H9 (cell line): ENCODE measurements around the gene TLL2. TPM values are rescaled to one million over a fixed set of nuclear protein-coding genes. Genes with fewer than 3 reads are reported as not detected.

Experiments
- DNase-seq: peaks from one replicate; pipeline ENCODE4 v3.0.0-alpha.2; 2017
- H2AFZ ChIP-seq: one replicate; pipeline ENCODE4 v1.6.1; 2013; ENCODE audit warnings: mild to moderate bottlenecking, low read length, control low read depth, moderate library complexity
- H2AK5ac ChIP-seq: 2 replicates; pipeline ENCODE4 v1.6.1; 2013; ENCODE audit warnings: low read length, control low read depth, mixed read lengths; ENCODE audit not compliant: insufficient read length
- H2BK120ac ChIP-seq: one replicate; pipeline ENCODE4 v1.6.1; 2013; ENCODE audit warnings: low read depth, mild to moderate bottlenecking, low read length, control low read depth, inconsistent platforms; ENCODE audit not compliant: poor library complexity, severe bottlenecking
- H2BK12ac ChIP-seq: 2 replicates; pipeline ENCODE4 v1.6.1; 2013; ENCODE audit warnings: low read length, control low read depth, mixed read lengths, low read depth; ENCODE audit not compliant: insufficient read length
- H2BK15ac ChIP-seq: 2 replicates; pipeline ENCODE4 v1.6.1; 2013; ENCODE audit warnings: low read depth, low read length, control low read depth
- H2BK20ac ChIP-seq: one replicate; pipeline ENCODE4 v1.6.1; 2013; ENCODE audit warnings: low read depth, mild to moderate bottlenecking, low read length, control low read depth, inconsistent platforms; ENCODE audit not compliant: poor library complexity, severe bottlenecking
- H2BK5ac ChIP-seq: 2 replicates; pipeline ENCODE4 v1.6.1; 2013; ENCODE audit warnings: low read length, control low read depth, mixed read lengths; ENCODE audit not compliant: insufficient read length
- H3K14ac ChIP-seq: 2 replicates; pipeline ENCODE4 v1.6.1; 2013; ENCODE audit warnings: low read length, control low read depth; ENCODE audit not compliant: insufficient read depth
- H3K18ac ChIP-seq: 2 replicates; pipeline ENCODE4 v1.6.1; 2013; ENCODE audit warnings: low read depth, mild to moderate bottlenecking, mixed read lengths, low read length, control low read depth; ENCODE audit not compliant: insufficient read length
- H3K23ac ChIP-seq: 2 replicates; pipeline ENCODE4 v1.6.1; 2013; ENCODE audit warnings: low read length, control low read depth, mixed read lengths, low read depth; ENCODE audit not compliant: insufficient read length
- H3K23me2 ChIP-seq: 2 replicates; pipeline ENCODE4 v1.6.1; 2013; ENCODE audit warnings: low read depth, mild to moderate bottlenecking, mixed read lengths, low read length, control low read depth; ENCODE audit not compliant: insufficient read length, poor library complexity, severe bottlenecking
- H3K27ac ChIP-seq: 2 replicates; pipeline ENCODE4 v1.5.1; 2013; ENCODE audit warnings: low read length, control low read depth, mixed read lengths, low read depth; ENCODE audit not compliant: insufficient read length
- H3K27me3 ChIP-seq: 2 replicates; pipeline ENCODE4 v1.6.1; 2013; ENCODE audit warnings: low read length, control low read depth, inconsistent platforms; ENCODE audit not compliant: insufficient read depth
- H3K4ac ChIP-seq: 2 replicates; pipeline ENCODE4 v1.6.1; 2013; ENCODE audit warnings: low read depth, mild to moderate bottlenecking, control low read depth, inconsistent platforms, low read length, moderate library complexity
- H3K4me1 ChIP-seq: 2 replicates; pipeline ENCODE4 v1.6.1; 2013; ENCODE audit warnings: low read length, control low read depth, inconsistent platforms; ENCODE audit not compliant: insufficient read depth
- H3K4me2 ChIP-seq: 2 replicates; pipeline ENCODE4 v1.6.1; 2013; ENCODE audit warnings: low read length, control low read depth, mixed read lengths; ENCODE audit not compliant: insufficient read length, insufficient read depth
- H3K56ac ChIP-seq: 2 replicates; pipeline ENCODE4 v1.6.1; 2013; ENCODE audit warnings: low read depth, mild to moderate bottlenecking, mixed read lengths, low read length, control low read depth; ENCODE audit not compliant: insufficient read length
- H3K79me1 ChIP-seq: 2 replicates; pipeline ENCODE4 v1.6.1; 2013; ENCODE audit warnings: low read depth, mild to moderate bottlenecking, moderate library complexity, low read length, control low read depth, inconsistent platforms; ENCODE audit not compliant: insufficient read depth, poor library complexity, severe bottlenecking
- H3K79me2 ChIP-seq: 2 replicates; pipeline ENCODE4 v1.6.1; 2013; ENCODE audit warnings: low read length, control low read depth, inconsistent platforms; ENCODE audit not compliant: insufficient read depth
- H3K9ac ChIP-seq: 2 replicates; pipeline ENCODE4 v1.6.1; 2013; ENCODE audit warnings: low read length, control low read depth, mixed read lengths; ENCODE audit not compliant: insufficient read length; ENCODE audit errors: extremely low read depth
- H3K9me3 ChIP-seq: one replicate; pipeline ENCODE4 v1.6.1; 2013; ENCODE audit warnings: low read depth, low read length, inconsistent platforms; ENCODE audit not compliant: control insufficient read depth
- H3T11ph ChIP-seq: one replicate; pipeline ENCODE4 v1.6.1; 2013; ENCODE audit warnings: mild to moderate bottlenecking, low read length, control low read depth, inconsistent platforms
- H4K20me1 ChIP-seq: one replicate; pipeline ENCODE4 v1.6.1; 2013; ENCODE audit not compliant: control insufficient read depth, insufficient read length, insufficient read depth
- H4K5ac ChIP-seq: 2 replicates; pipeline ENCODE4 v1.6.1; 2013; ENCODE audit warnings: low read depth, mild to moderate bottlenecking, mixed read lengths, low read length, control low read depth; ENCODE audit not compliant: insufficient read length
- H4K8ac ChIP-seq: replicated peaks from 2 replicates; pipeline ENCODE4 v1.6.1; 2013; ENCODE audit warnings: low read length, control low read depth, mixed read lengths, low read depth; ENCODE audit not compliant: insufficient read length
- H4K91ac ChIP-seq: 2 replicates; pipeline ENCODE4 v1.6.1; 2013; ENCODE audit warnings: low read depth, mild to moderate bottlenecking, moderate library complexity, mixed read lengths, low read length, control low read depth; ENCODE audit not compliant: insufficient read length
- H3K27ac Mint-ChIP-seq, 3 experiments: 2 replicates in 2 of 3; 3 replicates in 1 of 3; pipeline ENCODE4 v1.8.0; 2020 to 2021; ENCODE audit warnings: mixed read lengths in 3 of 3, mild to moderate bottlenecking in 1 of 3, moderate library complexity in 1 of 3
- H3K27me3 Mint-ChIP-seq: 2 replicates; pipeline ENCODE4 v1.8.0; 2021; ENCODE audit warnings: low read depth, mild to moderate bottlenecking, moderate library complexity, mixed read lengths
- H3K36me3 Mint-ChIP-seq, 3 experiments: 2 replicates in 2 of 3; 3 replicates in 1 of 3; pipeline ENCODE4 v1.8.0; 2020 to 2021; ENCODE audit warnings: low read depth in 3 of 3, mixed read lengths in 3 of 3; ENCODE audit not compliant: insufficient read depth in 1 of 3
- H3K4me1 Mint-ChIP-seq, 2 experiments: 2 replicates each; pipeline ENCODE4 v1.8.0; 2020; ENCODE audit warnings: mixed read lengths in 2 of 2
- H3K4me3 Mint-ChIP-seq, 2 experiments: 2 replicates in 1 of 2; 3 replicates in 1 of 2; pipeline ENCODE4 v1.8.0; 2020 to 2021; ENCODE audit warnings: mild to moderate bottlenecking in 2 of 2, mixed read lengths in 2 of 2, moderate library complexity in 1 of 2
- H3K9me3 Mint-ChIP-seq, 2 experiments: 2 replicates in 1 of 2; 3 replicates in 1 of 2; pipeline ENCODE4 v1.8.0; 2020; ENCODE audit warnings: mild to moderate bottlenecking in 2 of 2, mixed read lengths in 2 of 2, moderate library complexity in 1 of 2
- CTCF ChIP-seq: fragments of 200-600 bp; sonication (generic); conservative IDR thresholded peaks from 3 replicates; pipeline ENCODE4 v1.8.0; 2021; ENCODE audit warnings: antibody characterized with exemption, mild to moderate bottlenecking
- WGBS: extraction: QIAGEN DNeasy Blood & Tissue Kit; methylation state at CpG from one replicate; pipeline ENCODE4 v1.1.7; 2013; ENCODE audit warnings: missing lambda C conversion rate, low lambda C conversion rate, mixed read lengths; ENCODE audit not compliant: insufficient read length; ENCODE audit errors: extremely low coverage; 5-methylcytosine and 5-hydroxymethylcytosine counted together
- total RNA-seq: library from RNA; stranded (reverse); gene quantifications from 2 replicates; pipeline ENCODE4 v1.2.1, GENCODE V29; 2021

The TLL2 gene
- total RNA-seq, 1 experiment from 2014 or later: 1.4 TPM

- no peaks in the 10 kb centered on the region for H3K79me1 ChIP-seq
- no peaks in the 10 kb centered on the region for H3K9me3 ChIP-seq
- H3T11ph ChIP-seq: no peak overlapping the region
- H4K91ac ChIP-seq: no peak overlapping the region
- H4K5ac ChIP-seq: no peak overlapping the region
- no peak overlapping the region for H2AFZ ChIP-seq
- Mint-ChIP-seq H3K36me3 (no peaks in the 10 kb centered on the region), H3K27ac (no peak overlapping the region), H3K4me3 (no peak overlapping the region), H3K4me1 (peaks cover 3 to 5% of the 10 kb centered on the region in 2 experiments; a peak in 3 of 4 replicates), H3K27me3 (no peaks in the 10 kb centered on the region), H3K9me3 (no peaks in the 10 kb centered on the region; a peak in 1 of 5 replicates)
- no peak overlapping the region for H3K27ac ChIP-seq
- no peak overlapping the region for H3K23ac ChIP-seq
- H4K8ac ChIP-seq: no peak overlapping the region
- no peaks in the 10 kb centered on the region for H3K79me2 ChIP-seq
- no peak overlapping the region for H2BK12ac ChIP-seq
- no peak overlapping the region for H2BK5ac ChIP-seq
- no peak overlapping the region for H2BK20ac ChIP-seq
- no peak overlapping the region for H2BK120ac ChIP-seq
- H3K18ac ChIP-seq: no peak overlapping the region
- H3K23me2 ChIP-seq: no peaks in the 10 kb centered on the region
- no peak overlapping the region for H3K14ac ChIP-seq
- no peak overlapping the region for H3K9ac ChIP-seq
- H2AK5ac ChIP-seq: no peak overlapping the region
- H2BK15ac ChIP-seq: no peak overlapping the region
- H3K56ac ChIP-seq: no peak overlapping the region
- TF ChIP-seq CTCF: no peak
- no peaks in the 10 kb centered on the region for H3K27me3 ChIP-seq
- no peak overlapping the region for H3K4me2 ChIP-seq
- peaks cover 2% of the 10 kb centered on the region for H4K20me1 ChIP-seq
- no peaks in the 10 kb centered on the region; the same call in 1 of the 2 replicates for H3K4me1 ChIP-seq
- no peak overlapping the region for H3K4ac ChIP-seq
- DNase-seq: no peak
- WGBS: no CpG with 5 or more reads among the region's 1 CpG
These were observed 98.4 kb downstream of the TLL2 start for GRCh38 chr10:96415150-96415890.
